Hematopoietic multipotent progenitor cell treated with erythropoietin and hydrocortisone succinate and interleukin-3 and kit ligand, for 17 days (in vitro differentiated cells): Measurements from ENCODE around the gene PPP1CC.
A peak's percentile ranks its signal among the peaks of the same experiment; 100 is the strongest.
"Not testable (repeated sequence)": the region's sequence is repeated elsewhere in the genome, so short reads cannot be mapped to it uniquely, and the experiment has no call there.

Experiments
- DNase-seq: peaks from one replicate; pipeline ENCODE4 v3.0.0-alpha.2; 2015; ENCODE audit warnings: low spot score

PPP1CC gene

DNA sequence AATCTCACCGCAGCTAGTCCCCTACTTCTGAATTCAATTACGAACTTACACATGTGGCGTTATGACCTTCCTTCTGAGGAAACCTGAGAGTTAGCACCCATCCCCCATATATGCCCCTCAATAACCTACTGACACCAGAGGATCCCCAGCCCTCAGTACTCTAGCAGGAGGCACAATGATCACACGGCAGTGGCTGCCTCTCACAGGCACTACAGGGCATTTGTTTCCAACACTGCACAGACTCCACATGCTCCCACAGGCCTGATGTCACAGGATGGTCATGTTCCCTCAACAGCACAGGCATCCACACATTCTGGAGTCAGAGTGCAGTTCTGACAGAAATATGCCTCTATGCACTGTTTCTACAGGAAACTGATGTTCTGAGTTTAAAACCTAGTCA lies 17.4 kb downstream of the PPP1CC start:
- no peak for DNase-seq

DNA sequence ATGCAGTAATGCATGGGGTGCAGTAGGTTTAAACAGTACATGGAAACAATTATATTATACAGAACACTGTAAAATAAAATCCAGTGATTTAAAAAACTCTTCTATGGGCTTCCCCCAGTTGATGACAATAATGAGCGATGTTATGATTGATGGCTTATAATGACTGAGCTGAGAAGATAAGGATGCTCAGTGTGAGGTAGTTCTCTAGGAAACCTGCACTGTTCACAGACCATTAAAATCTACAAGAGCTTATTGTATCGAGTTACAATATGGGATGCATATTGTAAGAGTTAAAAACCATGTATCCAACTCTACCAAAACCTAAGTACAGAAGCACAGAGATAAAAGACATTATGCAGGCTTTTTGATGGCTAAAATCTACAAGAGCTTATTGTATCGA lies 19.8 kb downstream of the PPP1CC start:
- not testable (repeated sequence) for DNase-seq

DNA sequence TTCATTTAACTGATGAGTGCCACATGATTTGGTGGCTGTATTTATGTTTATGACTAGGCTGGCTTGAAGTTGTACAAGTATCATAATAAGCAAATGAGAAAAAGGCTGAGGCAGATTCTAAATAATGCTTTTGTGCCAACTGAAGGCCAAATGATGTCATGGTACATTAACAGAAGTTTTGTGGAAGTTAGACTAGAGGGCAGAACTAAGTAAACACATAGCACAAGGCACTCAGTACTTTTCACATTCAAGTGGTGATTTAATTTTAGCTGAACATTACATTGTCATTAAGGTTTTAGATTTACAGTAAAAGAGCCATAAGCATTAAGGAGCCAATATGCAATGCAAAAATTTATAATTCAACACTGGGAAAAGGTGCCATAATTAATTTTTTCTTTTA lies 21.1 kb downstream of the PPP1CC start:
- DNase-seq = no peak

DNA sequence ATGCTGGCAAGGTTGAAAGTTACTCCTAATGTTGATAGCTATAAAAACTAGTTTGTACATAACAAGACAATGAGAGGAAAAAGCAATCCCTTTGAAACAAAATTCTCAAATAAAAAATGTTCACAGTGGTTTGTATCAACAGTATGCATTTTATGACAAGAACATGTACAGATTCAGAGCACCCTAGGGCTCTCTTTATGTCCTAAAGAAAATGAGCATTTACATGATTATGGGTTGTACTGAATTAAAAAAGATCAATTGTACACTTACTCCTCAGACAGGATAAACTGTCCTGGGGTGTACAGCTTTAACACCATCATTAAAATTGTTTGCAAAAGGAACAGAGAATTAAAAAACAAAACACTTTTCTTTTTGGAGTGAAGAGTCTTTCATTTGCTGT lies 22.2 kb downstream of the PPP1CC start:
- DNase-seq = no peak

DNA sequence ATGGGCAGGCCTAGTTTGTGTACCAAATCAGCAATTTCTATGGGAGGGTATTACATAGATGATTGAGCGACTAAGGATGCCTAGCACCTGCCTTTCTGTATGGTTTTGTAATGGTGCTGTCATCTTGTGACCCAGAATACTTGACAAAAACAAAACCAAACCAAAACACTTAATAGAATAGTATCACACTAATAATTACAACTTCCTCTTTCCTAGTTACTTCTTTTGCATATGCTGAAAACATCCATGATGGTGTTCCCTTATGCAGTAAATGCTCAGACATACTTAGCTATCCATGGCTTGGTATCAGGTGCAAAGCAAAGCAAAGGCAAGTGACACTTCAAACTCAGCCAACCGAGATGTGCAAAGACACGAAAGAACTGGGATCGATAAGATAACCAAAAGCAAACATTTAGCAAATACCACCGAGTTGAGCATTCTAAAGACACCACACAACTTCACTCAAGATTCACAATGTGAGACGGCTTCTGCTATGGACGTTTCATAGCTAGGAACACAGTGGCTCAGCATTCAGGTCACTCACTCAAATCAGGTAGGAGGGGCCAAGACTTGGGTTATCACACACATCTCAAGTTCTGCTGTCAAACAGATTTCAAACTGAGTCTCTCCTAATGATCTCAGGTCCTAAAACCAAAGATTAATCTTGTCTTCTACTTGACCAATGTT lies 24.3 kb downstream of the PPP1CC start:
- no peak for DNase-seq

DNA sequence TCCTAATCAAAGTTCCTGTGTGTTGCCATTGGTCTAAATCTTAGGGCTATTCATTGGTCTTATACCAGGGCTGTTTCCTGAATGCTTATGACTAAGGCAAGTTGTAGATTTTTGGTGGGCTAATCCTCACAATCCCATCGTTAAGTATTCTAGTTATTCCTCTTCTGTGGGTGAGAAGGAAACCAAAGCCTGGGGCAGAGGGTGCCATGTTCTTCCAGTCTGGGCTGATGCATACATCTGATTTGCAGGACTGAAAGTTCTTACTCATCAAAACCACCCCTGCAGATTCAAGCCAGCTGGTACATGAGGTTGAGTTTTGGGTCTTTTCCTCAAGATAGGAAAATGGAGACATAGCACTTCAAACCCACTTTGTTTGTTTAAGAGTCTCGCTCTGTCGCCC lies 25.7 kb downstream of the PPP1CC start:
- DNase-seq = no peak

DNA sequence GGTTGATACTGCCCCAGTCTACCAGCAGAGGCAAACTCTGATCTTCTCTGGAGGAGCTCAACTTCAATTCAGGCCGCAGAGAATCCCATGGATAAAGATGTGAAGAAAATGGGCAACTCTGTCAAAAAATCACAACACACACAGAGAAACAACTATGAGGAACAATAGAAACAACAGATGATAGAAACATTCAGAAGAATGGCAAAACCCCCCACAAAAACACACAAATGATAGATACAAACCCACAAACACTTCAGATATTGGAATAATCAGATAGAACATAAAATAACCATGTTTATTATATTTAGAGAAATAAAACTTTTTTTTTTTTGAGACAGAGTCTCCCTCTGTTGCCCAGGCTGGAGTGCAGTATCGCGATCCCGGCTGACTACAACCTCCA lies 33.8 kb downstream of the PPP1CC start:
- DNase-seq = no peak

DNA sequence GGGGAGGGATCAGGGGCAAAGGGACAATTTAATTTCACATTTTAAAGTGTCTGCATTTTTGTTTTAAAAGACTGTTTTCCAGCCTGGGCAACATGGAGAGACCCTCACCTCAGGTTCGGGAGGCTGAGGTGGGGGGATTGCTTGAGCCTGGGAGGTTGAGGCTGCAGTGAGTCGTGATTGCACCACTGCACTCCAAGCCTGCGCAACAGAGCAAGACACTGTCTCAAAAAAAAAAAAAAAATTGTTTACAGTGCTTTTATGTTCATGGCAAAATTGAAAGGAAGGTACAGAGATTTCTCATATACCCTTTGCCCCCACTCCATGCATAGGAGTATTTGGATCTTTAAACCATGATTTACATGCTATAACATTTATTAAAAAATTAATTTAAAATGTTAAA lies 37.4 kb downstream of the PPP1CC start:
- no peak for DNase-seq

DNA sequence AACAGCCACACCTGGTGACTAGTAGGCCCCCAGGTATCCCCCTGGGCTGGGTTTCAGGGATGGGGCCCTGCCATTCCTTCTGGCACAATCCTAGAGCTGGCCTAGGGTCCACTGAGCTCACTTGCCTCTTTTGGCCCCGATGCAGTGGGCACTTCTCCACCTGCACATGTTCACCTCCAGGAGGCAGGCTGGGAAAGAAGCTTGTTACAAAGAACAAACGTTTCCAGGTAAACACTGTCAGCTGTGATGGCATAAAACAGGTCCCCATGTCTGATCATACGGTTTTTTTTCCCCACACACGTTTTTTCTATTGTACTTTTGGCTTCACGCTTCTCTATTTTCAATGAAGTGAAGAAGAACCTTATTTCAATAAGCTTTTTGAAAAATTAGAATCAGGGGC lies 37.9 kb downstream of the PPP1CC start:
- DNase-seq = no peak

DNA sequence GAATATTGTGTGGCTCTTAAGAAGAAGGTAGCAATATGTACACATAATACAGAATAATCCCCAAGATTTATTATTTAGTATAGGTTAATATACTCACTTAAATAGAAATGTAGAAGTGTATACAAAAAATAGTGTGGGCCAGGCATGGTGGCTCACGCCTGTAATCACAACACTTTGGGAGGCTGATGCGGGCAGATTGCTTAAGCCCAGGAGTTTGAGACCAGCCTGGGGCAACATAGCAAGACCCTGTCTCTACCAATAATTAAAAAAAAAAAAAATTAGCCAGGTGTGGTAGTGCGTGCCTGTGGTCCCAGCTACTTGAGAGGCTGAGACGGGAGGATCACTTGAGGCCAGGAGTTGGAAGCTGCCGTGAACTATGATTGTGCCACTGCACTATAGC lies 38.5 kb downstream of the PPP1CC start:
- DNase-seq = no peak

DNA sequence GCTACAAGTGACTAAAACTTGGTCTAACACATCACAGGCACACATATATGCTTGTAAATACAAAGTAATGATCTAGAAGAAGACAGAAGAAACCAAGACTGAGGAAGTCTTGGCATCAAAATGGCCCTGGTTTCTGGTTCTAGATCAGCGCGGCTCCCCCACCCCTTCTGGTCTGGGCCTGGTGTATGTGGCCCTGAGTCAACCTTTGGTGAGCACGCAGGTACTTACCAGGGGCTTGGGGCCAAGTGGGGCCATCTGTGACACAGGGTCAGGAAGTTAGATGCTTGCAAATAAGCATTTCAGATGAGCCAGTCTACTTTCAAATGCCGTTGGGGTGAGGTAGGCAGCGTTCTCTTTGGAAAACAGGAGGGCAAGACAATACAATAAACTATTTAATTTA lies 40.6 kb downstream of the PPP1CC start:
- DNase-seq = no peak

DNA sequence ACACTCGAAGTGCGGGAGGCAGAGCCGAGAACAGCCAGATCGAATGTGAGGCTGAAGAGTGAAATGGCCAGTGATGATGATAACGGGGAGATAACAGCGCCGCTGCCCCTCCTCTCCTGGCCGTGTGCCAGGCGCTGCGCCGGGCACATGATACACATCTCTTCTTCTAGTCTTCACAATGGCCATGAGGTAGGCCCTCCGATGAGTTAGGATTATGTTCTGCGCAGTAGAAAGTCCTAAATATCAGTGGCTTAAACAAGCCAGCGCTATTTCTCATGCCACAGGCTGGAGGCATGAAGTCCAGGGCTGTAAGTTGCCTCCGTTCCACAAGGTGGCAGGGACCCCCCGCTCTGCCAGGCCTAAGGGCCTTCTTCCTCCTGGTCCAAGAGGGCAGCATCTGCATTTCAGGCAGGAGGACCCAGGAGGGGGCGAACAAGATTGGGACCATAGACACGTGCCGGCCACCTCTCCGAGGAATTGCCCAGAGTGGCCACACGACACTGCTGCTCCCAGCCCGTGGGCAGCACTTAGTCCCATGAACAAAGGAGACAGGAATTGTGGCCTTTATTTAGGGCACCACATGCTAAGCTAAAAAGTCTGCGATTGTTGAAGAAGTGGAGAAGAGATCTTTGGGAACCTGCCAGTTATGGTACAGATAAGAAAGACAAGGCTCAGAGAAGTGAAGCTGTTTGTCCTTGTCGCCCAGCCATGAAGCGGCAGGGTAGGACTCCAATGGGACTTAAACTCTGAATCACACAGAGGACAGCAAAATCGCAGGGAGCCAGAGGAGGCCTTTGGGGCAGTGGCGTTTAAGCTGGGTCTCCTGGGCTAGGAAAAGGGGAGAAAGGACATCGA lies 42.9 kb downstream of the PPP1CC start:
- DNase-seq = no peak

DNA sequence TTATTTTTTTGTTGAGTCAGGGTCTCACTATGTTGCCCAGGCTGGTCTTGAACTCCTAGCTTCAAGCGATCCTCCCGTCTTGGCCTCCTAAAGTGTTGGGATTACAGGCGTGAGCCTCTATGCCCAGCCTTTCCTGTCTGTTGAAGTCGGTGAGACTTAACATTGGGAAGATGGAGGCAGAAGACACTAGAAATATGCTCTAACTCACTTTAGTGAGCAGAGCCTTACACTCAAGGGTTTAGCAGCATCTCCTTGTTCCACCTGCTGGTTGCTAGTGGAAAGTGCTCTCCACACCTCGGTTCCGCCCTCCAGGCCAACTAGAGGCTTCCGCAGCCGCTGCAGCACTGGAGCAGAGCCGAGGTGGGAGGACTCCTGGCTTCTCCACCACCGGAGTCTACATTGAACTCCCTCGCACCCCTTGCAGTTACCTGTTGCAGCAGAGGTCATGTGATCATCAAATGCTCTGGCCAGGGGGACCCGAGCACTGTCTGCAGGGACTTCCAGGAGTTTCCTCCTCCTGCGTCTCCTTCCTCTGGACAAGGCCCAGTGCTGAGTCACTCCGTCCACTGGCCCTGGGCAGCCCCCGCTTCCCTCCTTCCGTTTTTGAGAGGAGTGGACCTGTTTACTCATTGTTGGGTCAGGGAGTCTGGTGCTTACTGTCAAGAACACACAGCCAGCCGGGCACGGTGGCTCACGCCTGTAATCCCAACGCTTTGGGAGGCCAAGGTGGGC lies 44.4 kb downstream of the PPP1CC start:
- peak; percentile 25 for DNase-seq

DNA sequence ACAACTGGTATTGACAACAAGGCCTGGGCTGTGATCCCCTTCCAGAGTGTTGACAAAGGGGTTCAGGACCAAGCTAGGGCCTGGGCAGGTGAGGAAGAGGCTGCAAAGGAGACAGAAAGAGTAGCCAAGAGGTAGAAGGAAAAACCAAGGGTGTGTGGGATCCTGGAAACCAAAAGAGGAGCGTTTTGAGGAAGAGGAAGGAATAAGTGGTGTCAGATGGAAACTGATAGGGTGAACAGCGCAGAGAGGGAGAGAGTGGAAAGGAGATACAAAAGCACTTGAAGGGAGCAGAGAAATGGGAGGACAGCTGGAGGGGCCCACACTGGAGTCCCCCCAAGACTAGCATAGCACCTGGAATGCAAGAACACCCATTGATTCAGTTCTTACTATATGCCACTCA lies 45.5 kb downstream of the PPP1CC start:
- no peak for DNase-seq

DNA sequence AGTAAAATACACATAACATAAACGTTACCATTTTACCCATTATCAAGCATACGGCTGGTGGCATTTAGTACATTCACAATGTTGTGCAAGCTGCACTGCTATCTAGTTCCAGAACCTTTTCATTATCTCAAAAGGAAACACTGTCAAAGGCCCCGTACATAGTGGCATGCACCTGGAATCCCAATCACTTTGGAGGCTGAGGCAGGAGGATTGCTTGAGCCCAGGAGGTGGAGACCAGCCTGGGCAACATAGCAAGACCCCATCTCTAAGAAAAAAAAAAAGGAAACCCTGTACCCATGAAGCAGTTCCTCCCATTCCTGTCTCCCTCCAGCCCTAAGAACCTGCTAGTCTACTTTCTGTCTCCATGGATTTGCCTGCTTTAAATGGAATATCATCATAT lies 46.4 kb downstream of the PPP1CC start:
- no peak for DNase-seq

DNA sequence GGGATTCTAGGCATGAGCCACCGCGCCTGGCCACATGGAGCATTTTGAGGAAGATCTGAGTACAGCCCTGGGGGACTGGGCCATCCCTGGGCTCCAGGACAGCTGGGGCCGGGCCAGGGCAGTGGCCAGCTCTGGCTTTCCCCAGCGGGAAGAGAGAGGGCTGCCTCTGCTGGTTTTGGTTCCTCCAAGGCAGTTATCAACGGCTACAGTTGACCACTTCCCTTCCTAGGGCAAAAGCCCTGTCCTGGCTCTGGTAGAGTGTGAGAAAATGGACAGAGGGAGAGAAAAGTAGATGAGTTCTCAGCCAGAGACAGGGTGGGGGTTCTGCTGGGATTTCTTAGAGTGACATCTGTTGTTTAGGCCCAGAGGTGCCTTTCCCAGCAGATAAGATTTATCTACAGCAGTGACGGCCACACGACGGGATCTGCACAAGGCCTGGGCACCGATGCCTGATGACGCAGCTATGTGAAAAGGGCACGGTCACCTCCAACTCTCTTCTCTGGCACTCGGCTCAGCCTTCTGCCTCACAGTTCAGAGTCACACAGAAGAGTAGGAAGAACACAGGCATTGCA lies 48.3 kb downstream of the PPP1CC start:
- DNase-seq = no peak

DNA sequence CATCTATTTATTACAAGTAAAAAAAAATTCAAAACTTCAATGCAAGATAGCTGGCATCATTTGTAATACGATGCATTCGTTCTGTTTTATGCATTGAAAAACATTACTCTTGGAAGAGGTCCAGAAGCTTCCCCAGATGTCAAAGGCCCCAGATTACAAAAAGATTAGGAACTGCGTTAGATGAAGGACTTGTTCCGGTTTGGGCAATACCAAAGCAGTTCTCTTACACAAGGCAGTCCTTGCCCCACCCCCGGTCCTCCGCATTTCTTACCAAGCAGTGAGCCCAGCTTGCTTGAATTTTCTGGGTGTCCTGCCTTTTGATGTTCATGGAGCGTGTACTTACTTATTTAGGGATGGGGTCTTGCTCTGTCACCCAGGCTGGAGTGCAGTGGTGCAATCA lies 49.0 kb downstream of the PPP1CC start:
- DNase-seq = no peak

DNA sequence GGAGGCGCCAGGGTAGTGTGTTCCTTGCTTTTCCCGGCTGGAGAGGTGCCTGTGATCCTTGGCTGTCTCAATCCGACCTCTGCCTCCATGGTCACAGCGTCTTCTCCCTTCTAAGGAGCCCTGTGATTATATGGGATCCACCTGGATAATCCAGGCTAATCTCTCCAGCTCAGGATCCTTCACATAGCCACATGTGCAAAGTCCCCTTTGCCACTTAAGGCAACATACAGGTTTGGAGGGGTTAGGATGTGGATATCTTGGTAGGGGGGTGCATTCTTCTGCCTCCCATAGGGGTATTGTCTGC lies 52.6 kb downstream of the PPP1CC start:
- no peak for DNase-seq

DNA sequence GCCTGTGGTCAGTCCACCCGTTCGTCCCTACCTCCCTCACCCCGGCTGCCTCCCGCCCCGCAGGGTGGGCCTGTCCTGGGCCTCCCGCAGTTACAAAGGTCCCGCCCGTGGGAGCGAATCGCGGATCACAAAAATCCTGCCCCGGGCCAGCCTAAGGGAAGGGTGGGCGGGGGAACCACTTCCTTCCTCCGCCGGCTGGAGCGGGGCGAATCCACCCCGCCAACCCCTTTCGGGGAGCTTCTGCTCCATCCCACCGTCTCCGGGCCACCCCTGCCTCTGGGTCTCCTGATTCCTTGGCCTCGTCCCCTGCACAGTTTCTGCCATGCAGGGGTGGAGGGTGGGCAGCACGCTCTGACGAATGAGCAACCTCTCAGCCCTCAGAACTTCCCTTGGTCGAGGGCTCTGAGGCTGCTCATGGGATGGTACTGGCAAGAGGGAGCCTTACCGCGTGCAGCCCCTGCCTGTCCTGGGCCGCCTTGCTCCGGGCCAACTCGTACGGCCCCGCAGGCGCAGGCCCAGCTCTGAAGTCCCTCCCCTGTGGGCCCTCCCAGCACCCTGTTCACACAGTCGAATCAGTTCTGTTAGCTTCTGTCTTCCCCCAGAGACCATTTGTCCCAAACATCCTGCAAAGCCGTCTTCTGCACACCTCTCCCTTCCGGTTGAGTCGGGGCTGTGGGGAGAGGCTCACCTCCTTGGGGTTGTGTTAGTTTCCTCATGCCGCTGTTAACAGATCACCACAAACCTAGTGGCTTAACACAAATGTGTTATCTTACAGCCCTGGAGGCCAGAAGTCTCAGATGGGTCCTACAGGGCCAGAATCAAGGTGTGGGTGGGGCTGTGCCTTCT lies 53.2 kb downstream of the PPP1CC start:
- DNase-seq = no peak

DNA sequence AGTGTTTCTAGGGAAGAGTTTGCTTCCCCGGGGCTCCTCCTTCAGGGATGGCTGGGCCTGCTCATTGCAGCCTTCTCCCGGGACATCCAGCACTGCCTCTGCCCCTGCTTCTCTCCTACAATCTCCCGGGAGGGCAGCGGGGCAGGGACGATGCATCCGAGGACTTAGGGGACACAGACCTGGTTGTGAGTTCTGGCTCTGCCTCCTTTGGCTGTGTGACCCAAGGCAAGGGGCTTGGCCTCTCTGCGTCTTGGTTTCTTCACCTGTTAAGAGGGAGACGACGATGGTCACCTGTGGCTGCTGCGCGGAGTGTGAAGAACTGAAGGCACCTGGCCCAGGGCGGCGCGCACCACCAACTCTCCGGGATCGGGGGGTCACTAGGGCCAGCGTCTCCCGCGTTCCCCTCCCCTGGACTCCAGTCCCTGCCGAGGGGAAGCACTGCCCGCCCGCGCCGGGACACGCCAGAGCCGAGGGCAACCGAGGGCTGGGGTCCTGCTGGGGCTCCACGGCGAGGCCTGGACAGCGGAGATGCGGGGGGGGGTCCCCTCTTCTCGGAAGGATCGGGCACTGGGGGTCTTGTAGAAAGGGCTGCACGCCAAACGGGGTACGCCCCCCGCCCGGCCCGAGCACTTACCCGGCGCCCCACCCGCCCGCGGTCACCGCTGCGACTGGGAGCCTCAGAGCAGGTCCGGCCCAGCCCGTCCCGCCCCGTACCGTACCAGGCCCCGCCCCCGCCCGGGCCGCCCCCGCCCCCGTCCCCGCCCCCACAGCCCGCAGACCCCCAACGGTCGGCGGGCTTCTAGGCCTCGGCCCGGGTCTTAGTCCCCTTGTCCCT lies 54.0 kb downstream of the PPP1CC start, which contains the start of gene HVCN1:
Gene HVCN1, minus strand, starts transcription at position 670 of the 835 bp plus-strand sequence. CDS start 5,870 bp downstream, outside the sequence.
- no peak for DNase-seq
